GM12873 (cell line): ENCODE measurements around the gene ZEB1.

Experiments
- TF ChIP-seq, protein P1 (sequence below): IDR thresholded peaks from 2 replicates; pipeline ENCODE4 v1.5.1; 2012; ENCODE audit warnings: low read depth, mild to moderate bottlenecking, moderate library complexity, low read length, control low read depth; ENCODE audit not compliant: insufficient read depth; ENCODE audit errors: missing control alignments

ZEB1 gene

DNA sequence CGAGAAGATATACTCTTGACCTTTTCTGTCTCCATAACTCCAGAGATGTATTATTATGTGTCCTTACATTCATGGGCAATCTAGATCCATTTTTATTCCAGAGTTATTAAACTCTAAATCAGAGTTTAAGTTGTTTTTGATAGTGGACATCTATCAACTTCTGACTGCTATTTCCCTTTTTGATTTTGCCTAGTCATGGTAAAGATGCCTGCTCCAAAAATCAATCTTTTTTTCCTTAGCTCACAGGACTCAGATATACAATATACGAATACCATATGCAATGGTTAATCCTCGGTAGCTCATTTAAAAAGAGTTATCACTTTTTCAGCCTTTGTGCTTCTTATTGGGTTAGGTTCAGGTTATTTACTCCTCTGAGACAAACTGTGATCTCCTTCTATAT, 15.8 kb upstream of the ZEB1 start:
- TF ChIP-seq, protein P1, sequence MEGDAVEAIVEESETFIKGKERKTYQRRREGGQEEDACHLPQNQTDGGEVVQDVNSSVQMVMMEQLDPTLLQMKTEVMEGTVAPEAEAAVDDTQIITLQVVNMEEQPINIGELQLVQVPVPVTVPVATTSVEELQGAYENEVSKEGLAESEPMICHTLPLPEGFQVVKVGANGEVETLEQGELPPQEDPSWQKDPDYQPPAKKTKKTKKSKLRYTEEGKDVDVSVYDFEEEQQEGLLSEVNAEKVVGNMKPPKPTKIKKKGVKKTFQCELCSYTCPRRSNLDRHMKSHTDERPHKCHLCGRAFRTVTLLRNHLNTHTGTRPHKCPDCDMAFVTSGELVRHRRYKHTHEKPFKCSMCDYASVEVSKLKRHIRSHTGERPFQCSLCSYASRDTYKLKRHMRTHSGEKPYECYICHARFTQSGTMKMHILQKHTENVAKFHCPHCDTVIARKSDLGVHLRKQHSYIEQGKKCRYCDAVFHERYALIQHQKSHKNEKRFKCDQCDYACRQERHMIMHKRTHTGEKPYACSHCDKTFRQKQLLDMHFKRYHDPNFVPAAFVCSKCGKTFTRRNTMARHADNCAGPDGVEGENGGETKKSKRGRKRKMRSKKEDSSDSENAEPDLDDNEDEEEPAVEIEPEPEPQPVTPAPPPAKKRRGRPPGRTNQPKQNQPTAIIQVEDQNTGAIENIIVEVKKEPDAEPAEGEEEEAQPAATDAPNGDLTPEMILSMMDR, result no peak

GRCh38 chr10:31304291-31304970, 14.6 kb upstream of the ZEB1 start:
- TF ChIP-seq, protein P1, result no peak

- TF ChIP-seq, protein P1, result no peak
Measured at GRCh38 chr10:31313396-31313795, 5.6 kb upstream of the ZEB1 start.

GRCh38 chr10:31314256-31315150, 4.5 kb upstream of the ZEB1 start:
- TF ChIP-seq, protein P1, result no peak

DNA sequence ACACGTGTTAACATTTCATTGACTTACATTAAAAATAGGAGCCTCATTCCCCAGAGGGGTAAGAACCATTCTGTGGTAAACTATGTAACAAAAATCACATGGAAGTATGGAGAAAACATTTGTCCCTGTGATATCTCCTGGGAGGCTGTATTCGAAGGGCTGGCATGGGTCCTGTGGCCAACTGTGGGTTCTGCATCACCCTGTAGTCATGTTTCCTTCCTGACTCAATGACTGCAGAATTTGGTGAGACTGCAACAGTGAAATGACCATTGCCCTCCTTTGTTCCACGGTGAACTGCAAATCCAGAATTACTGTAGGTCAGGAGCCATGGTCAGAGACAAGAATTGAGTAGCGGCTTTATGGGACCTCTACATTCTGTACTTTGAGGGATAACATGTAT, 3.6 kb upstream of the ZEB1 start:
- TF ChIP-seq, protein P1, result no peak

GRCh38 chr10:31317171-31317570, 1.8 kb upstream of the ZEB1 start:
- TF ChIP-seq, protein P1, result no peak

DNA sequence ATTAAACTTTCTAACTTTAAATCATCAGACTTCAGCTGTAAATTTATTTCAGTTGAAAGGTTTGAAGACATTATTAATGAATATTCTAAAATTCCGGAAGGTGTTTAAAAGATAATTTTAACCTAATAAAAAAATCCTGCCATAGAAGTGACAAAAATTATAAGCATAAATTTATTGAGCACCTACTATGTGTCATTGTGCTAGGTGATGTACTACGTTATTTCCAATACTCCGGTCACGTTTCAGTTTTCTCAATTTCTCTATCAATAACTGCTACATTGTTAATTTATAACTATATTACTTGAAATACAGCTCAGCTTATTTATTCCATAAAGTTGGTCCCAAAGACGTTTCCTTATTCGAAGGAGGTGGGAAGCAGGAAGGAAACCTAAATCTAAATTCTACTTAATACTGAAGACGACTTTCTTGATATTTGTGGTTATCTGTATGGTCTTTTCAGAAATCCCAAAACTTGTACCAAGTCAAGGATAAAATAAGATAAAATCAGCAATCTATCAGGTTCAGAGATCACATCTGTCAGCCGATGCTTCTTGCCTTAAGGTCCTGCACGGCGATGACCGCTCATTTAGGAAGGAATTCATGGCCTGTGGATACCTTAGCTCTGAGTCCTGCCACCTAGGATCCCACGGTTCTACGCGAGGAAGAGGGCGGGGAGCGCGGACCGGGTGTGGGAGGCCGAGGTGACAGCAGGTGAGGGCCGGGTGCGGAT, 1.2 kb upstream of the ZEB1 start:
- TF ChIP-seq, protein P1, result no peak
